Measurements from ENCODE around the gene MS4A3.

GRCh38 chr11:60077981-60078380 is 21.5 kb downstream of the MS4A3 start:
- TF ChIP-seq CTCF (IDR thresholded peaks at IDR 0.05; ENCODE audit: insufficient read depth, low read depth, low read length) (no peak), EZH2 (IDR thresholded peaks at IDR 0.05; ENCODE audit: insufficient read depth, low read length) (no peak)

Measured in astrocyte (in vitro differentiated cells and primary cell).